MM.1S (cell line): ENCODE results near the gene TMEM184B.

ENCODE experiments used
- DNase-seq: peaks from one replicate; pipeline ENCODE4 v3.0.0-alpha.2; 2015
- H2AFZ ChIP-seq: fragments of 300-600 bp; sonication (generic); 2 replicates; pipeline ENCODE4 v1.6.0; 2016; ENCODE audit warnings: antibody characterized with exemption, low read length
- H3F3A ChIP-seq: fragments of 300-600 bp; sonication (generic); 2 replicates; pipeline ENCODE4 v1.6.1; 2016; ENCODE audit warnings: mild to moderate bottlenecking, antibody characterized with exemption, low read length, moderate library complexity, mixed read lengths; ENCODE audit not compliant: insufficient read depth
- H3K27ac ChIP-seq: fragments of 300-600 bp; sonication (generic); 2 replicates; pipeline ENCODE4 v1.5.1; 2016; ENCODE audit warnings: mild to moderate bottlenecking, low read length
- H3K27me3 ChIP-seq: fragments of 300-600 bp; sonication (generic); replicated peaks from 2 replicates; pipeline ENCODE4 v1.6.0; 2016; ENCODE audit warnings: low read length; ENCODE audit not compliant: insufficient read depth
- H3K36me3 ChIP-seq: fragments of 300-600 bp; sonication (generic); replicated peaks from 2 replicates; pipeline ENCODE4 v1.6.1; 2016; ENCODE audit warnings: mild to moderate bottlenecking, low read length, mixed read lengths; ENCODE audit not compliant: insufficient read depth
- H3K4me1 ChIP-seq: fragments of 300-600 bp; sonication (generic); 2 replicates; pipeline ENCODE4 v1.6.1; 2016; ENCODE audit warnings: low read length, mixed read lengths
- H3K4me2 ChIP-seq: fragments of 300-600 bp; sonication (generic); 2 replicates; pipeline ENCODE4 v1.6.0; 2016; ENCODE audit warnings: low read depth, low read length
- H3K4me3 ChIP-seq: fragments of 300-600 bp; sonication (generic); 2 replicates; pipeline ENCODE4 v1.5.1; 2016; ENCODE audit warnings: low read length, mixed read lengths
- H3K79me2 ChIP-seq: fragments of 300-600 bp; sonication (generic); 2 replicates; pipeline ENCODE4 v1.6.1; 2016; ENCODE audit warnings: mixed run types, low read length, mixed read lengths
- H3K9ac ChIP-seq: fragments of 300-600 bp; sonication (generic); 2 replicates; pipeline ENCODE4 v1.6.1; 2016; ENCODE audit warnings: low read length, mixed read lengths
- H3K9me2 ChIP-seq: fragments of 300-600 bp; sonication (generic); replicated peaks from 2 replicates; pipeline ENCODE4 v1.6.1; 2016; ENCODE audit warnings: mild to moderate bottlenecking, low read length, mixed read lengths; ENCODE audit not compliant: insufficient read depth
- H3K9me3 ChIP-seq: fragments of 300-600 bp; sonication (generic); replicated peaks from 2 replicates; pipeline ENCODE4 v1.6.1; 2016; ENCODE audit warnings: mild to moderate bottlenecking, low read length, mixed read lengths; ENCODE audit not compliant: insufficient read depth
- H4K20me1 ChIP-seq: fragments of 300-600 bp; sonication (generic); 2 replicates; pipeline ENCODE4 v1.6.1; 2016; ENCODE audit warnings: mild to moderate bottlenecking, low read length, moderate library complexity, mixed read lengths; ENCODE audit not compliant: insufficient read depth
- EZH2 ChIP-seq: fragments of 300-600 bp; sonication (generic); optimal IDR thresholded peaks from 2 replicates; pipeline ENCODE3; 2017; ENCODE audit warnings: low read depth, mild to moderate bottlenecking, antibody characterized with exemption, low read length, mixed read lengths
- EZH2phosphoT487 ChIP-seq: fragments of 300-600 bp; sonication (generic); IDR thresholded peaks from 2 replicates; pipeline ENCODE4 v1.6.1; 2018; ENCODE audit warnings: antibody characterized with exemption, low read length
- TF ChIP-seq, protein P1 (sequence below): fragments of 300-600 bp; sonication (generic); IDR thresholded peaks from 2 replicates; pipeline ENCODE4 v1.5.1; 2016; ENCODE audit warnings: antibody characterized with exemption, low read length, mixed read lengths

The TMEM184B gene

DNA sequence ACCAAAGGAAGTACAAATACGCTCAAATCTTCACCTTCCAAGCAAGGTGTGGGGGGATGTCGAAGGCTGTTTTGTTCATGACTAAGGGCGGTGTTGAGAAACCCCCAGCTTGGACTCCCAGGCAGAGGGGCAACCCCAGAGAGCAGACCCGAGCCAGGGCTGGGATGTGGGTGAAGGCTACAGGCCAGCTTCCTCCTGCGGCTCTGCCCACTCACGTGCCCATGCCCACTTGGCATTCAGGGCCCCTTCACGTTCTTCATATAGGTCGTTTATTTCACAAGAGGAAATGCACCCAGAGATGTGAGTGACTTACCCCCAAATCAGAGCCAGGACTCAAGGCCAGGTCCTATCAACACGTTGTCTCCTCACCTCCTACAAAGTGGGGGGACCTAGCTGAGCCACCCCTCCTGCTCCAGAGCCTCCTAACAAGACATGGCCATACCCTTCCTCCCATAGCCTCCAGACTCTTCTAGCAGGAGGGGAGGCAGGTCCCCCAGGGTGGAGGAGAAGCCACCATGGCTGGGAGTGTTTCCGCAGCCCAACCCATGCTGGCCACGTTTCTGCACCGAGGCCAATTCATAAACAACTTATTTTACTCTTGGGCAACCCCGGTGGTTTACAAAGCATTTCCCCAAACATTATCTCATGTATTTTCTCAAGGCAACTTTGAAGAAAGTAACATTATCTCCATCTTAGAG, 22.0 kb downstream of the TMEM184B start:
- peak overlapping the region; percentile 31; the same call in 1 of the 2 replicates for H3K4me3 ChIP-seq
- H3K9ac ChIP-seq, result no peak overlapping the region
- H3K27ac ChIP-seq, result peak overlapping the region; percentile 78
- H3K36me3 ChIP-seq, result peaks cover 2% of the 10 kb centered on the region
- H3K4me2 ChIP-seq, result peak overlapping the region; percentile 66; the same call in 1 of the 2 replicates
- H3K9me2 ChIP-seq, result no peaks in the 10 kb centered on the region
- peaks cover 63% of the 10 kb centered on the region for H3K4me1 ChIP-seq
- H3K9me3 ChIP-seq, result no peaks in the 10 kb centered on the region
- no peak overlapping the region for H2AFZ ChIP-seq
- peaks cover 99% of the 10 kb centered on the region for H3K79me2 ChIP-seq
- H3K27me3 ChIP-seq, result no peaks in the 10 kb centered on the region
- H4K20me1 ChIP-seq, result no peaks in the 10 kb centered on the region
- peaks cover 23% of the 10 kb centered on the region for H3F3A ChIP-seq
- TF ChIP-seq EZH2 (no peak), EZH2phosphoT487 (no peak)
- TF ChIP-seq, protein P1, sequence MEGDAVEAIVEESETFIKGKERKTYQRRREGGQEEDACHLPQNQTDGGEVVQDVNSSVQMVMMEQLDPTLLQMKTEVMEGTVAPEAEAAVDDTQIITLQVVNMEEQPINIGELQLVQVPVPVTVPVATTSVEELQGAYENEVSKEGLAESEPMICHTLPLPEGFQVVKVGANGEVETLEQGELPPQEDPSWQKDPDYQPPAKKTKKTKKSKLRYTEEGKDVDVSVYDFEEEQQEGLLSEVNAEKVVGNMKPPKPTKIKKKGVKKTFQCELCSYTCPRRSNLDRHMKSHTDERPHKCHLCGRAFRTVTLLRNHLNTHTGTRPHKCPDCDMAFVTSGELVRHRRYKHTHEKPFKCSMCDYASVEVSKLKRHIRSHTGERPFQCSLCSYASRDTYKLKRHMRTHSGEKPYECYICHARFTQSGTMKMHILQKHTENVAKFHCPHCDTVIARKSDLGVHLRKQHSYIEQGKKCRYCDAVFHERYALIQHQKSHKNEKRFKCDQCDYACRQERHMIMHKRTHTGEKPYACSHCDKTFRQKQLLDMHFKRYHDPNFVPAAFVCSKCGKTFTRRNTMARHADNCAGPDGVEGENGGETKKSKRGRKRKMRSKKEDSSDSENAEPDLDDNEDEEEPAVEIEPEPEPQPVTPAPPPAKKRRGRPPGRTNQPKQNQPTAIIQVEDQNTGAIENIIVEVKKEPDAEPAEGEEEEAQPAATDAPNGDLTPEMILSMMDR, result no peak
- DNase-seq, result no peak

DNA sequence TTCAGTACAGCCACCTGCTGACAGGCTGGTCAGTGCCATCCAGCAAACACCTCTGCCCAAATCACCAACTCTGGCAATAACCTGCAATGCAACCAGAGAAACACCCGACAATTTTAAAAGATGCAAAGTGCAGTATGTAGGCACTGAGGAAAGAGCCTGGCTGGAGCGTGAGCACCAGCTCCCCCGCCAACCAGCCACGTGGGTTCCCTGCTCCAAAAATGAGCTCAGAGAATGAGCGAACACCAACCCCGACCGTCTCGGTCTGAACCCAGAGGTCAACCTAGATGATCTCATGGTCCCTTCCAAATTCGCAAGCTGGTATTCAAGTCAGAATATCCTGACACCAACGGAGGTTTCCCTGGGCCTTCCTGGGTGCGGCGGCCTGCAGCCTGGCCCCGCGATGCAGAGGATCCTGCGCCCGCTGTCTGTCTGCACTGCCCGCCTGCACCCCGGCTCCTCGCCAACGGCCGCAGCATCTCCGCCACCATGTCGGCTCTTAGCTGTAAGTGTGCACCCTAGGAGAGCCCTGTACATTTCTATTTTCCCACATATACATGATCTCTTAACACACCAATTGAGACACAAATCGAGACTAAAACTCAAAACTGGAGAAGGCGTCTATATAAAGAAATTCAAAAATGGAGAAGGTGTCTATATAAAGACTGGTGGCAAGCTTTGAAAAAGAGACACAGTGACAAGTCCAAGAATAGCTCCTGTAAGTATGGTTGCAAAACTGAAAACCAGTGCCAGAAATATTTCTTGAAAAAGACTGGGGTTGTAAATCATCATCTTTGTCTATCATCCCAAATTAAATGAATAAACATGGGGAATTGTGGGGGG, 22.8 kb downstream of the TMEM184B start:
- no peaks in the 10 kb centered on the region for H3K9me2 ChIP-seq
- peaks cover 2% of the 10 kb centered on the region for H3K36me3 ChIP-seq
- no peaks in the 10 kb centered on the region for H4K20me1 ChIP-seq
- H3F3A ChIP-seq, result peaks cover 23% of the 10 kb centered on the region
- no peaks in the 10 kb centered on the region for H3K9me3 ChIP-seq
- no peak overlapping the region for H3K9ac ChIP-seq
- DNase-seq, result no peak
- H3K4me1 ChIP-seq, result peaks cover 69% of the 10 kb centered on the region
- H2AFZ ChIP-seq, result no peak overlapping the region
- peak overlapping the region; percentile 66 for H3K4me2 ChIP-seq
- H3K79me2 ChIP-seq, result peaks cover 92% of the 10 kb centered on the region
- TF ChIP-seq EZH2 (no peak), EZH2phosphoT487 (no peak)
- TF ChIP-seq, protein P1, result no peak
- peak overlapping the region; percentile 78 for H3K27ac ChIP-seq
- H3K4me3 ChIP-seq, result peak overlapping the region; percentile 31; the same call in 1 of the 2 replicates
- no peaks in the 10 kb centered on the region for H3K27me3 ChIP-seq

DNA sequence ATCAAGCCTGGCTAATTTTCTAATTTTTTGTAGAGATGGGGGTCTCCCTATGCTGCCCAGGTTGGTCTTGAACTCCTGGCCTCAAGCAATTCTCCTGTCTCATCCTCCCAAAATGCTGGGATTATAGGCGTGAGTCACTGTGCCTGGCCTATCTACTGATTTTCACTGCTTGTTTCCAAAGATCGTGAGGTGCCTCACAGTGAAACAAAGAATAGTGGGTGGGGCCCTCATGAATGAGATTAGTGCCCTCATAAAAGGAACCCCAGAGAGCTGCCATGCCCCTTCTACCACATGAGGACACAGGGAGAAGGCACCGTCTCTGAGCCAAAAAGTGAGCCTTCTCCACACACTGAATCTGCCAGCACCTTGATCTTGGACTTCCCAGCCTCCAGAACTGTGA, 23.5 kb downstream of the TMEM184B start:
- Histone ChIP-seq H3K36me3 (peaks cover 2% of the 10 kb centered on the region), H3F3A (peaks cover 28% of the 10 kb centered on the region), H3K4me2 (no peak overlapping the region), H3K79me2 (peaks cover 85% of the 10 kb centered on the region), H2AFZ (no peak overlapping the region), H3K9me3 (no peaks in the 10 kb centered on the region), H3K4me3 (no peak overlapping the region), H4K20me1 (no peaks in the 10 kb centered on the region), H3K27me3 (no peaks in the 10 kb centered on the region), H3K4me1 (peaks cover 74% of the 10 kb centered on the region), H3K27ac (peak overlapping the region; percentile 78; the same call in 1 of the 2 replicates), H3K9ac (no peak overlapping the region), H3K9me2 (no peaks in the 10 kb centered on the region)
- TF ChIP-seq EZH2phosphoT487 (no peak), EZH2 (no peak)
- TF ChIP-seq, protein P1, result no peak
- DNase-seq, result no peak
